ENCODE results near the gene PTPRD.
A peak's percentile ranks its signal among the peaks of the same experiment; 100 is the strongest.

Gene PTPRD

GRCh38 chr9:8802242-8802641, 1810.6 kb downstream of the PTPRD start:
- DNase-seq, result no peak

DNA sequence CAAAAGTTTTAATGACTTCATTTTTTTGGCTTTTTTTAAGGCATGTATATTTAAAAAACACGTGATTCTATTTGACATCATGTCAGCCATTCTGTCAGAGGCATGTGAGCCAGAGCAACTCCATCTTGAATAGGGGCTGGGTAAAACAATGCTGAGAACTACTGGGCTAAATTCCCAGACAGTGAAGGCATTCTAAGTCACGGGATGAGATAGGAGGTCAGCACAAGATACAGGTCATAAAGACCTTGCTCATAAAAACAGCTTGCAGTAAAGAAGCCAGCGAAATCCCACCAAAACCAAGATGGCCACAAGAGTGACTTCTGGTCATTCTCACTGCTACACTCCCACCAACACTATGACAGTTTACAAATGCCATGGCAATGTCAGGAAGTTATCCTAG, 1812.6 kb downstream of the PTPRD start:
- DNase-seq, result no peak

GRCh38 chr9:8799615-8800014, 1813.2 kb downstream of the PTPRD start:
- DNase-seq, result no peak

DNA sequence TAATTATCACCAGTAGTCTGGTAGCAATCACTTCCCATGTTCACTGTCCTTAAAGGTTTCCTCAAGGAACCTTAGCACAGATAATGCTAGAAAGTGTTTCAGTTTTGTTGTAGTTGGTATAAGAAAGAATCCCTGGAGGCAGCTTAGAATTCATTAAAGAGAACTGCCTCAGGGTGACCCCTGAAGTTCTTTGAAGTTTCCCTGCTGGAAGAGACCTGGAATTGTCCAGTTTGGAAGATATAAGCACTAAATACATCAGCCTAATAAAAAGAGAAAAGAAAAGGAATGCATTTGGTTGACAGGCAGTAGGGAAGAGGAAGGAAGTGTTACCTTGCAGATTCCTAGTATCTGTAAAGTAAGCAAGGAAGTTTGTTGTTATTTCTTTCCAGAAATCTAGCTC, 1813.6 kb downstream of the PTPRD start:
- no peak for DNase-seq

GRCh38 chr9:8784838-8785237, 1828.0 kb downstream of the PTPRD start:
- DNase-seq, result no peak

DNA sequence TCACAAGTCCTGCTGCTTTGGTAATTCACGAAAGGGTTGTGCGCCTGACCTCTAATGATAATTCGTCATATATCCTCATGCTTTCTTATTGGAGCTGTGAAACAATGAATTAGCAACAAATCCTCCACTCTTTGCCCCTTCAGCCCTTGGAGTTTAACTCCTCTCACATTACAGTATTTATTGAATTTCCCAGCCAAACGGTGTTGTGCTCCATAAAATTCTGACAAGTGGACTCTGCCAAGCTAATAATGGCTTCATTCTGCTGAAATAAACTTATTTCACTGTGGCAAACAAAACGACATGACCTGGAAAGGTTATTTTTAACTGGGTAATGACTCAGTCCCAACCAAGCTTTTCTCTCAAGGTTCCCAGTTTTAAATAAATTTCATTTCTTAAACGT, 1828.9 kb downstream of the PTPRD start:
- DNase-seq, result no peak

DNA sequence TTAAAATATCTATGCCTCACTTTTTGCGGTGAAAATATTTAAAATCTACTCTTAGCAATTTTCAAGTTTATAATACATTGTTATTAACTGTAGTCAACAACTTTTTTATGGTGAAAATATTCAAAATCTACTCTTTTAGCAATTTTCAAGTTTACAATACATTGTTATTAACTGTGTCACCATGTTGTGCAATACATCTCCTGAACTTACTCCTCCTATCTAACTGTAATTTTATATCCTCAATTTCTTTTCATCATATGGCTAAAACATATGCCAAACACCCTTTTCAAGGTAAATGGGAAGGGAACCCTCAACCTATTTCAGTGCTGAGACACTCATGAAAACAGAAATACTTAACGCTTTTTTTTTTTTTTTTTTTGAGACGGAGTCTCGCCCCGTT, 1830.6 kb downstream of the PTPRD start:
- no peak for DNase-seq

GRCh38 chr9:8781458-8781857, 1831.3 kb downstream of the PTPRD start:
- DNase-seq, result no peak

GRCh38 chr9:8780386-8780785, 1832.4 kb downstream of the PTPRD start:
- DNase-seq, result no peak

DNA sequence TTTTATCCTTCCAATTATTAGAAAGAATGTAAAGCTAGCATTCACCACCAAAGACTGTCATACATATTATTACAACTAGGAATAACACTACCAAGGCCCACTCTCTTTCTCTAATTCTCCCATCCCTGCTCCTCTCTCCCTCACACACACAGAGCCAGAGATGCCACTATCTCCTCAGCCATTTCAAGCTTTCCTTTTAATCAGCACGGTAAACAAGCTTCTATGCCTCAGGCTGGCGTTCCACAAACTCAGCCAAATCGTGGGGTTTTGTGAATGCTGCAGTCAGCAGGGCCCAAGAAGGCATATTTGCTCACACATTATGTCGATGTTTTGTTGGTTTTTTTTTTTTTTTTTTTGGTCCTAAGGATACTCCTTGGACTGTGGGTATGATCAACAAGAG, 1833.3 kb downstream of the PTPRD start:
- DNase-seq, result no peak

DNA sequence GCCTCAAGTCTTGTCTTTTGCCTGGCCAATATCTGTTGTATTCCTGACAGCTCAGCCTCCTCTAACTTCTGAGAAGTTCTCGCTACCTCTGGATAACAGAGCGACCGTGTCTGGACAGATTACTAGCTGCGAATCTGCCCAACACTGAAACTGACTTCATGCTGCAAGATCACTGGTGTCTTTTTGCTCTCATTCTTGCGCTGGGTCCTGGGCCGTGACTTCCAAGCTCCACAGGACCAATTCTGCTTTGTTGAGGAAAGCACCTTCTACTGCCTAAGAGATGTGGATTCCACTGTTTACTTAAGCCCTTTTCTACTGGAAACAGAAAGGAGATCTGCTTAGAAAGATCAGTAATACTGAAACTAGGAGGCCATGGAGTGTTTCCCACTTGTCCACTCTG, 1834.4 kb downstream of the PTPRD start:
- DNase-seq, result no peak

DNA sequence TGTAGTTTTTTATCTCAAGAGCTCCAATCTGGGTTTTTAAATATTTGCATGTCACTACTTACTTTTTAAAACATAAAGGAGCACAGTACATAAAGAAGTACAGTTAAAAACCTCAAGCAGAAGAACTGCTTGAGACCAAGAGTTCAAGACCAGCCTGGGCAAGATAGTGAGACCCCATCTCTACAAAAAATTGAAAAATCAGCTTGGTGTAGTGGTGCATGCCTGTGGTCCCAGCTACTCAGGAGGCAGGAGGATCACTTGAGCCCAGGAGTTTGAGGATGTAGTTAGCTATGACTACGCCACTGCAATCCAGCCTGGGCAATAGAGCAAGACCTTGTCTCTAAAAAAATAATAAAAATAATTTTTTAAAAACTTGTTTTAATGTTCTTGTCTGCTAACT, 1840.5 kb downstream of the PTPRD start:
- DNase-seq, result no peak

DNA sequence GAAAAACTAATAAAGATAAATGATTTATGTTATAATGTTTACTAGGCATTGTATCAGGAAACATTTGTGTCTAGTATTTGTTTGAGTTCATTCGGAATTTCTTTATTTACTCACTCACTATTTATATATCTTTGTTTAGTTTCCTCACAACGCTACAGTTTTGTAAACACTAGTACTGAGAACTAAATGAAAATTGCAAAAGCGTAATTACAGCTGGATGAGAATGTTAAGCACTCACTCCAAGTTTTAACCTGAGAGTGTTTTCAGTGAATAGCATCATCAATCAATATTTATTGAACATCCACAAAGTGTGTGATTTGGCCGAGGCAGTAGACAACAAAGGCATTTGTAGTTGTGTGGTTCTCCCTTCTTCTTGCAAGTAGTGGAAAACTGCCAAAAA, 1843.6 kb downstream of the PTPRD start:
- DNase-seq, result peak; percentile 61

GRCh38 chr9:8766096-8766495, 1846.7 kb downstream of the PTPRD start:
- no peak for DNase-seq

- DNase-seq, result no peak
Measured at GRCh38 chr9:8764051-8764450, 1848.8 kb downstream of the PTPRD start.

GRCh38 chr9:8762479-8763085, 1850.2 kb downstream of the PTPRD start:
- DNase-seq, result no peak

- no peak for DNase-seq
Measured at GRCh38 chr9:8760000-8760767, 1852.6 kb downstream of the PTPRD start.

DNA sequence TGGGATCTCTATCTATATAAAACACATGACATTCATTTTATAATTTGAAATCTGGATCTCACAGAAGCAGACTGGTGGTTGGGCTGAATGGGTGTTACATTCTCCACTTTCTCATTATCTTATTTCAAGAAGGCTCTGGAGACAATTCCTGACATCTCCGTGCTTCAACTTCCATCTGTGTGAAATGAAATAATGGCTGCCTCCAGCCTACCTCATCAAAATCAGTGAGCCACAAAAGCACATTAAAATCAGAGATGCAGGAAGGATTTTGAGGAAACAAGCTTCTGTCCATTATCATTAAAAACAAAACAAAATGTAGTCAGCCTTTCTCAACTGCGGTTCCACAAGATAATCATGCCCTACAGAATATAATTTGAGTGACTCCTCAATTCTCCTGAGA, 1854.9 kb downstream of the PTPRD start:
- DNase-seq, result no peak

DNA sequence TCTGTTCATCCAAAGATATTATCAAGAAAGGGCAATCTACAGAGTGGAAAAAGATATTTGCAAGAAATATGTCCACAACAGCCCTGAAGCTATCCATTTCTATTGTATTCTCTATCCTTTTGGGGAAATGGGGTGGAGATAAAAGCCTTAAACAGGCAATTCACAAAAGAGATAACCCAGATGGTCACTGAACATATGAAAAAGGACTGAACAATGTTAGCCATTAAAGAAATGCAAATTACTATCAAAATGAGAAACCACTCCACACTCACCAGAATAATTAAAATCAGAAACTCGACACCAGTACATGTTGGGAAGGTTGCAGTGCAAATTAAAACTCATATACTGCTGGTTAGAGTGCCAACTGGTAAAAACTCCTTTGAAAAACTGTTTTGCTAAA, 1858.1 kb downstream of the PTPRD start:
- DNase-seq, result no peak

GRCh38 chr9:8751406-8751930, 1861.3 kb downstream of the PTPRD start:
- DNase-seq, result no peak

DNA sequence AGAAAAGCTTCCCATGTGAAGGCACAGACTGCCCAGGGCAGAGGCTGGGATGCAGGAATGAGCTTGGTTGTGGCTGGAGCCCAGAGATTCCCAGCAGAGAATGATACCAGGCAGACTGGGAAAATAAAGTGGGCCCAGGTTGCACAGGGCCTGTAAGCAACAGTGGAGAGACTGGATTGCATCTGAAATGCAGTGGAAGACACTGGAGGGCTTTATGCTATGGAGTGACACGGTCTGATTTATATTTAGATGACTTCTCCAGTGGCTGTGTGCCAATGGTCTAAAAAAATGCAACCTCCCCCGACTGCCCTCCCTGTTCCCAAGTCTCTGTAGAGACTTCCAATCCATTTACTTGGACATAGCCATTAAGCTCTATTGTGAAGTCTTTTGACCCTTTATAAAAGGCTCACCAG, 1862.2 kb downstream of the PTPRD start:
- no peak for DNase-seq

DNA sequence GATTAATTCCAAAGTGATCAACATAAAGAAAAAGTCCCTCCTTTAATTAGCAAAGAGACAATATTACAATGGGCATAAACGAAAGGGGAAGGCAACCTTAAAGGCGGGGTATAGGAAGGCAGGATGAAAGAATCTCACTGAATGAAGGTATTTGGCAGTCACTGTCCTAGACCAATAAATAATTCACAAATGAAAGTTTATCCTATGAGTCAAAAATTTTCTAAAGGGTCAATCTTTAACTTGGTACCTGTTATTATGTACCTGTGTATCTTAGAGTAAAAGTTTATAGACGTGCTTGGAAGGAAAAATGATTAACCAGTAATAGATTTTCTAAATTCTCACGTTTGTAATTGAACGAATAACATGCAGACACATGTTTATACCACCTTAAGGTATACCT, 1867.5 kb downstream of the PTPRD start:
- no peak for DNase-seq

DNA sequence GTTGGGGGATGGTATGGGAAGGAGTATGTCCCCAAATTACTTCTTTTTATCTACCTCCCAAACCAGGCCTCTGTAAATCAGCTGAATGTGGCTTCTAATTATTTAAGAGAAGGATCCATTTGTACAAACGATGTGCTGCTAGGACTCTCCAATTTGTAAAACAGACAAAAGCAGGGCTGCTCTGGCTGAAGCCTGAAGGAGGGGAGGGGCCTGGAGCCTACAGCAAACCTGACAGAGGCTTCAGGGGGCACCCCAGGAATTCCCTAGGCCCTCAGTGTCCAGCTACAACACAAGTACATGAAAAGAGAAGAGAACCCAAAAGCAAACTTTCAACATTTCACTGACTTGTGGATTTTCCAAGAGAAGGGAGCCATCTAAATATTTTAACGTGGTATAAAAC, 1873.9 kb downstream of the PTPRD start:
- no peak for DNase-seq

GRCh38 chr9:8736805-8737204, 1876.0 kb downstream of the PTPRD start:
- DNase-seq, result no peak

GRCh38 chr9:8734760-8735159, 1878.0 kb downstream of the PTPRD start:
- no peak for DNase-seq
